GM21390 (cell line): ENCODE results near the gene GBP4.

Experiments used
- ATAC-seq: cut with Tn5 transposase; IDR thresholded peaks from one replicate; pipeline ENCODE4 v1.9.1; 2021; ENCODE audit not compliant: unreplicated experiment

The GBP4 gene

DNA sequence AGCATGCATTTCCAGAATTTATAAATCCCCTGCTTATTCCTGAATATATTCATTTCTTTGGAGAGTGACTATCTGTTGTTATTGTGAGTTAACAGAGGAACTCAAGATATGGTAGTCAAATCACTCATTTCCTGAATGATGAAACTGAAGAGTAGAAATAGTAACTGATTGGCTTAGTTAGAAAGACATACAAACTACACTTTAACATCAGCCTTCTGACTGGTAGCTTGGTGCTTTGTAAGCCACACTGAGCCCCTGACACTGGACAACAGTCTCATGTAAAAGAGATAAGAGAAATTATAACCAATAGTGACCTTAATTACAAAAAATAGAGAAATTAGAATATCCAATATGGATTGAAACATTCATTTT, 27.7 kb downstream of the GBP4 start:
- ATAC-seq, result no peak

DNA sequence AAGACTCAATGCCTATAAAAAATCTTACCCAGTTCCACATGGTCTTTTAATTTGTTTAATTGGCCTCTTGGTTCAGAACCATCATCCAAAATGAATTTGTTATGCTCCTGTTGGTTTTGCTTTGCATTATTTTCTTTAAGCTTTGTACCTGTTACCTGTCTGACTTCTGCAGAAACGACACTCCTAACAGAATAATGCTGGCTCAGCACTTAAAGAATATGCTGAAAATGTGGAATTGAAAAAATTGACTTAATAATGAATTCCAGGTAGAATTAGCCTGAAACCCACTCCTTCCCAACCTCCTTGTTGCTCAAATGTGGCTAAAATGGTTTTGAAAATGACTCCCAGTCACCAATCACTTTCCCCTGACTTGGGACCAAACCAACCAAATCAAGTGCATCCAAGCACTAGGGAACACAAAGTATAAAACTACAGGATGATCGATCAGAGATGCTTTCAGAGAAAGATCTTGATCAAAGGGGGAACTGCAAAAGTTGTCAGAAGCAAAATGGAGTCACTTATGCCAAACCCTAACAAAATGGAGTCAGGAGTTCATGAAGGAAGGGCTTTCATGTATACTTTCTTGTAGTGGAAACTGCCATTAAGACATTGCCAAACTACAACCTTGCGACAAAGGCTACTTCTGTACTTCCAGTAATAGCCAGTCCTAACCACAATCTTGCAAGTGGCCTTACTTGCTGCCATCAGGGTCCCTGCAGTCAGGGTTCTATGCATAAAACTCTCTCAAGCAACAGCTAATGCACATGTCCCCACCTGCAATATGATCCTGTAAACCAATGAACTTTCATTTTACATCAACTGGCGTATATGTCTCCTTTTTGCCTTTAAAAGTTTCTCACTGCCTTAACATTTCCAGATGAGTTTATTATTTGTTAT, 28.3 kb downstream of the GBP4 start:
- no peak for ATAC-seq

DNA sequence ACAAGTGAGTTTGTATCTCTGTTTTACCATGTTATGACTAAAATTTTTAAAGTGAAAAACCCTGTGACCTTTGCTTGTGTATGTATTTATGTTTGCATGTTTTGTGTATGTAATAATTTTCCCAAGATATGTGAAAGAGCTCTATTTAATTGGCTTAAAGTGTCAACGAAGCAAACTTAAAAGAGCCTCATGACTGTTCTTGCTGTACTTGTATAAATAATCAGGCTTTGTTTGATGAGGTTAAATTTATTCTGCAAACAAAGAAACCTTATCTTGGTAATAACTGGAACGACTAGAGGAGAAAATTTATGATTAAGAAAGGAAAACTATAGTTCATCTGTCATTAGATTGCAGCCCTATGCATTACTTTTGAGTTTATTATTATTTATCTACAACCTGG, 29.6 kb downstream of the GBP4 start:
- no peak for ATAC-seq

DNA sequence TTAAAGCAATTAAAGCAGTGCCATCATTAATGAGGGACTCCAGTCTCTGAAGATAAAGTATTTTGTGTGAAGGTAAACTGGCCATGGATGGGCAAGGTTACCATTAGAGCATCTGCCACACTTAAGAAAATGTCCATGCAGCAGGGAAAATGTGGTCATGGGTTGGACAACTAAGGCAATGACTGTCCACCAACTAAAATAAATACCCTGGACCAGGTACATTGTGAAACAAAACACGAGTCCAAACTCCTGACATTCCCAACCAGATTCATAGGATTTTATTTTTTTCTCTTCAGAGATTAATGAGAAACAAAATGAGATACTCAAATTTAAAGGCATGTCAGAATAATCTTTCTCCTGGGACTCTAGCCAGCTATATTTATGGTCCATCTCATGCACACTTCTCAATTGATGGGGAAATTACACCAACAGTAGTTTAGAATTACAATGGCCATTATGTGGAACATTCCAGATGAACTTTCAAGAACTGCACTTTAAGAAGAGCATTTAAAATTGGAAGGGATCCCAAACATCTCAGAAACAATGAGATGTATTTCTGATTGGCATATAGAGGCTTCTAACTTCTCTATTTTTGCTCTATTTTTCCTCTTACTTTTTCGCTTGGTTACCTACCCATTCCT, 31.0 kb downstream of the GBP4 start:
- no peak for ATAC-seq

DNA sequence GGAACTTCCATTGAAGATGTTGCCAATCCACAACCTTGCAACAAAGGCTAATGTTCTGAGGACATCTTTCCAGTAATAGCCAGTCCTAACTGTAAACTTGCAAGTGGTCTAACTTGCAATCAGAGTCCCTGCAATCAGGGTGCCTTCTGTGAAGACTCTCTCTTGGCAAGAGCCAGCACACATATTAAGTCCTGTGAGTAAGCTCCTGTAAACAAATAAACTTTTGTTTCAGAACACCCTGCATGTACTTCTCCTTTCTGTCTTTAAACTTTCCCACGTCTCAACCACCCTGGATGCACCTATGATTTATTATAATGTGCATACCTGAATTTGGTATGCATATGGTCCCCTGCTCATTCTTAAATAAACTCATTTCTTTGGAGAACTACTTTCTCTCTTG, 32.0 kb downstream of the GBP4 start:
- no peak for ATAC-seq

DNA sequence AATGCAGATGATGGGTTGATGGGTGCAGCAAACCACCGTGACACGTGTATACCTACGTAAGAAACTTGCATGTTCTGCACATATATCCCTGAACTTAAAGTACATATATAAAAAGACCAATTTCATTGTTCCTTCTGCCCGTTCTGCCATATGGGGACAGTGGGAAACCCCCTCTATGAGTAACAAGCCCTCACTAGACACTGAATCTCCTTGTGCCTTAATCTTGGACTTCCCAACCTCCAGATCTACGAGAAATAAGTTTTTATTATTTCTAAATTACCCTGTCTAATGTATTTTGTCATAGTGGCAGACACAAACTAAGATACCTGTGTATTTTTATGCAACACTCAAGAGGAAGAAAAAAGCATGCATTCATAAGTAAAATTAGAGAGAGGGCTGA, 32.9 kb downstream of the GBP4 start:
- ATAC-seq, result no peak

DNA sequence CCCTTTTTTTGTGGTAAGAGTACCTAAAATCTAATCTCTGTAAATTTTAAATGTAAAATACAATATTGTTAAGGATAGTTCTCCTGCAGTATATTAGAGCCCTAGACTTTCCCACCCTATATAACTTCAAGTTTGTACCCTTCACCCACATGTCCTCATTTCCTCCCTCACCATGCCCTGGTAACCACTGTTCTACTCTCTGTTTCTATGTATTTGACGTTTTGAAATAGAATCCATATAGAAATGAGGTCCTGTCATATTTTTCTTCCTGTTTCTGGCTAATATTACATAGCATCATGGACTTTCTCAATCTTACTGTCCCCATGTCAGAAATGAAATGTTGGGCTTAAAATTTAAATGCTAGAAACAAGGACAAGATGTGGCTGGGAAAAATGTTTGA, 47.7 kb downstream of the GBP4 start:
- no peak for ATAC-seq

DNA sequence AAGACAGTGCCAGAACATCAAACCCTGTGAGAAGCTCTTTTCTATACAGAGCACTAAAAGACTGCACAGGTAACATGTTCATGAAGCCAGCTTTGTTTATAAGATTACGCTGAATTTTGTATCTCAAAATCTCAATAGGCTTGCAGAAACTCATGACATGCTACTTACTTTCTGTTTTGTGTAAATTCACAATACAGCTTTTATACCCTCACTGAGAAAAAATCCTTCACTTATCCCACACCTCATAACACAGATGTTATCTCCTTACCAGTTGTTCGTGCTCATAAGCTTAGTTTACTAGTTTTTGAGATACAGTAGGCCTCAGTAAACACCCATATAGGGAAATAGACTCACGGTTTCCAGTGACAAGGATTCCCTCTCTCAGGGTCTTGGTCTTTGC, 48.8 kb downstream of the GBP4 start:
- ATAC-seq, result no peak

DNA sequence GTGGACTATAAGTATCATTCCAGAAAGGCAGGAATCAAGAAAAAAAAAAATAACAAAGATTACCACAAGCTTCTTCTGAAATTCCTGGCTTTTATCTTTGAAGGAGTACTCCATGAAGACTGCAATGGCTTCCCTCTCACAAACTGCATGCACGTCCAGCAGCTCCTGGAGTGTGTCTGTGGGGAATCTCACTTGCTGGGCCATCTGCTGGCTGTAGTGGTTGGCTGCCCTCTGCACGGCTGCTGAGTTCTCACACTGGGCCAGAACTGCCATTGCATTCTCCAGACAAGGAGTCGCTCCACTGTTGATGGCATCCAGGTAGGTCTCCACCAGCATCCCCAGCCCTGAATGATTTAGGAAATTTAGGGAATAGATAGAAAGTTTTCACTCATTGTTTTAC, 49.5 kb downstream of the GBP4 start:
- ATAC-seq, result no peak

DNA sequence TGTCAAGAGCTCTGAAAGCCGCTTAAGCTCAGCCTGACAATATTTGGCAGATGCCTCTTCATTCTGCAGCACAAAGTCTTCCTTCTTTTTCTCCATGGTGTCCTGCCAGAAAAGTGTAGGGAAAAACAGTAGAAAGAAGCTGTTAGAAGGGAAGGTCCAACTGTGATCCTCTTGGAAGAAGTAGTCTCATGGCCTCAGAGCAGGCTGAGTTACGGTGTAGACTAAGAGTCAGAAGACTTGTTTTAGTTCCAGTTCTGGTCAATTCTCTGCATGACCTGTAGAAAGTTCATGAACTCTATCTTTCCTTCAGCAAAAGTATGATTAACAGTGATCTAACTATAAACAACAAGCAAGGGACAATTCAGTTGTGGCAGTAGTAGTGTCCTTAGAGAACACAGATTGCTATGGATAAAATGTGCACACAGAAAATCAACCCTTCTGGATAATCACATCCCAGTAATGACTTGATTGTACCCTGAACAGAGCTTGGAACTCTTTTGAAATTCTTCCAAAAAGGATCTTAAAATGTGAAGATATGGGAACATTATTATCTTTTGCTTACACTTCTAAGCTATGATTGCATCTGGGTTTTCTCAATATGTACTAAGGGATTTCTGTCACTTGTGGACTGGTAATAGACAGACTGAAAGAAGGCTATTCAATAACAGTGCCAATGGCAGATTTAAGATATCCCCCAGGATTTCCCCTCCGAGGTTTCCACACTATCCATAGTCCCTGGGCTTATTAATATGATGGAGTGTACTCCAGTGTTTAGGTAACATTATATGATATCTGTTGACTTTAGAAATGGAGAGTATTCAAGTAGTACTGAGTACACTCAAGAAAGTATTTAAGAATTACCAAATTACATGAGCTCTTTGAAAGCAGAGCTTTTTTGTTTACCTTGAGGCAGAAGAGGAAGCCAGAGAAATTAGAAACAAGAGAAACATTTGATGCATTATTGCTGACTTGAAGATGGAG, 50.8 kb downstream of the GBP4 start:
- ATAC-seq, result no peak

DNA sequence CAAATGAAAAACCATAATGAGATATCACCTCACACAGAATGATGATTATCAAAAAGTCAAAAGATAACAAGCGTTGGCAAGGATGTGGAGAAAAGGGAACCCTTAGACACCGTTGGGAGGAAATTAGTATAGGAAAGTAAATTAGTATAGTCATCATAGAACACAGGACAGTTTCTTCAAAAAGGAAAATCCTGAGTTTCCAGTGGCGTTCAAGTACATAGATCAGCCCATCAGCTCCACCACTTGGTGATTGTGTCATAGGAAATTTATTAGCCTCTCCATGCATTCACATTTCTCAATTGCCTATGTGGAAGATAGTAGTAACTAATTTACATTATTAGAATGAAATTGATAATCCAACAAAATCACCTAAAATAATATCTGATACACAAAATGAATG, 52.0 kb downstream of the GBP4 start:
- ATAC-seq, result no peak

DNA sequence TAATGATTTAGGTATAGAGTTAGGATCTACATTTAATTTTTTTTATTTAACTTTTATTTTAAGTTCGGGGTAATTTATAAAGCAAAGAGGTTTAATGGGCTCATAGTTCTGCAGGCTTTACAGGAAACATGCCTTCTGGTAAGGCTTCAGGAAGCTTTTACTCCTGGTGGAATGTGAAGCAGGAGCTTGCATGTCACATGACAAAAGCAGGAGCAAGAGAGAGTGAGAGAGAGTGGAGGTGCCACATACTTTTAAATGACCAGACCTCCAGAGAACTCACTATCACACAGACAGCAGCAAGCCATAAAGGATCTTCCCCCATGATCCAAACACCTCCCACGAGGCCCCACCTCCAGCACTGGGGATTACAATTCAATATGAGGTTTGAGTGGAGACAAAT, 55.3 kb downstream of the GBP4 start:
- no peak for ATAC-seq

DNA sequence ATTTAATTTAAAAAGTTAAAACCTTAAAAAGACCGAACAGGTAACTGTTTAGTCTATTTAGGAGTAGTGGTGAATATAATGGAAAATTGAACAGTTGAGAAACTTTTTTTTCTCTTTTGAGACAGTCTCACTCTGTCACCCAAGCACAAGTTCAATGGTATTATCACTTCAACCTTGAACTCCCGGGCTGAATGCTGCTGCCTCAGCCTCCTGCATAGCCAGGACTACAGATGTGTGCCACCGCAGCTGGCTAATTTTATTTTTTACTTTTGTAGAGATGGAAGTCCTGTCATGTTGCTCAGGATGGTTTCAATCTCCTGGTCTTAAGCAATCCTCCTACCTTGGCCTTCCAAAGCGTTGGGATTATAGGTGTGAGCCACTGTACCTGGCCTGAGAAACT, 56.6 kb downstream of the GBP4 start:
- no peak for ATAC-seq

DNA sequence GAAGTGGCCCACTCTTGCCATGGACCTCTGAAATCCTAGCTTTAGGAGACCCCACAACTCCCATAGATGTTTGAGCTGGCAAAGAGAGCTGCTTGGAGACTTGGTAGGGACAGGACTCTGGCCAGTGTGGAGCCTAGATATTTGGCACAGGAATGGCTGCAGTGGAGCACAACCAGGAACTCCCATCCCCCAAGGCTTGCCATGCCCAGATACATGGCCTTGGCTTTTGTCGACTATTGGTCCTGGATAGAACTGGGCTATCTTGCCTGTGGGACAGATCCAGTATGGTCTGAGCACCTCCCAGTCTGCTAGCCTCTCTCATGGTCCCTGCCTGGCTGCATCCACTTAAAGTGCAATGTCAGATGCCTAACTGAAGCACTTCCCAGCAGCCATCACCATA, 65.0 kb downstream of the GBP4 start:
- no peak for ATAC-seq
